HEK293 (cell line): Measurements from ENCODE around the gene IFNGR1.
A peak's percentile ranks its signal among the peaks of the same experiment; 100 is the strongest.

Source experiments
- CTCF ChIA-PET: fragments of 350-600 bp; formaldehyde crosslinking; extraction: SDS; loops from one replicate; lab custom pipeline; 2021; ENCODE audit warnings: antibody characterized with exemption; lab: Yijun Ruan, JAX
- POLR2A ChIA-PET: fragments of 300-600 bp; formaldehyde crosslinking; extraction: SDS; loops from one replicate; lab custom pipeline; 2020; ENCODE audit warnings: antibody characterized with exemption, inconsistent platforms; lab: Yijun Ruan, JAX
- H3K27ac ChIP-seq: fragments of 200-500 bp; sonication (Bioruptor generic); 2 replicates; pipeline ENCODE4 v1.5.1; 2014; ENCODE audit warnings: low read depth, low read length, control low read depth, inconsistent platforms; ENCODE audit errors: extremely low read depth
- H3K36me3 ChIP-seq, 2 experiments: fragments of 200-500 bp in 1 of 2; sonication (Bioruptor generic) in 1 of 2; 1 replicate in 1 of 2; 2 replicates in 1 of 2; pipeline ENCODE4 v1.5.1; 2014 to 2017; ENCODE audit warnings: inconsistent platforms in 2 of 2, low read length in 2 of 2; ENCODE audit not compliant: control insufficient read depth in 2 of 2, insufficient read depth in 1 of 2
- H3K4me1 ChIP-seq: fragments of 200-500 bp; sonication (Bioruptor generic); 2 replicates; pipeline ENCODE4 v1.5.1; 2014; ENCODE audit warnings: mild to moderate bottlenecking, low read length, inconsistent platforms; ENCODE audit not compliant: control insufficient read depth, insufficient read depth
- H3K4me3 ChIP-seq: 2 replicates; pipeline ENCODE4 v1.5.1; 2011; ENCODE audit warnings: low read depth, mild to moderate bottlenecking, control low read depth, low read length, moderate library complexity
- H3K9me3 ChIP-seq: fragments of 200-500 bp; sonication (Bioruptor generic); 2 replicates; pipeline ENCODE4 v1.5.1; 2014; ENCODE audit warnings: low read depth, low read length, inconsistent platforms; ENCODE audit not compliant: control insufficient read depth, insufficient read depth
- BCL11B ChIP-seq: fragments of 450-650 bp; formaldehyde crosslinking; IDR thresholded peaks from 2 replicates; pipeline ENCODE4 v1.5.1; 2016; ENCODE audit warnings: low read depth, missing biosample characterization, missing genetic modification characterization
- FEZF1 ChIP-seq: fragments of 450-650 bp; formaldehyde crosslinking; IDR thresholded peaks from 2 replicates; pipeline ENCODE4 v1.5.1; 2016; ENCODE audit warnings: missing biosample characterization, missing genetic modification characterization
- GLI4 ChIP-seq: fragments of 450-650 bp; formaldehyde crosslinking; IDR thresholded peaks from 2 replicates; pipeline ENCODE4 v1.5.1; 2016; ENCODE audit warnings: missing biosample characterization, missing genetic modification characterization
- KLF8 ChIP-seq: fragments of 450-650 bp; formaldehyde crosslinking; IDR thresholded peaks from 2 replicates; pipeline ENCODE4 v1.5.1; 2016; ENCODE audit warnings: missing biosample characterization, missing genetic modification characterization
- OSR2 ChIP-seq: fragments of 450-650 bp; formaldehyde crosslinking; IDR thresholded peaks from 2 replicates; pipeline ENCODE4 v1.5.1; 2016; ENCODE audit warnings: missing biosample characterization, missing genetic modification characterization
- PRDM1 ChIP-seq: fragments of 450-650 bp; formaldehyde crosslinking; IDR thresholded peaks from 2 replicates; pipeline ENCODE4; 2016; ENCODE audit warnings: missing biosample characterization, missing genetic modification characterization
- SCRT2 ChIP-seq: fragments of 450-650 bp; formaldehyde crosslinking; IDR thresholded peaks from 2 replicates; pipeline ENCODE4 v1.5.1; 2016; ENCODE audit warnings: missing biosample characterization, missing genetic modification characterization
- SETDB1 ChIP-seq: IDR thresholded peaks from one replicate; pipeline ENCODE4 v1.6.1; 2017; ENCODE audit warnings: mild to moderate bottlenecking, low read length, moderate library complexity, mixed read lengths; ENCODE audit not compliant: insufficient read length
- TRIM28 ChIP-seq: IDR thresholded peaks from 2 replicates; pipeline ENCODE4 v1.6.1; 2011; ENCODE audit warnings: low read length, control low read depth, borderline replicate concordance
- ZBTB17 ChIP-seq: fragments of 450-650 bp; formaldehyde crosslinking; IDR thresholded peaks from 2 replicates; pipeline ENCODE4 v1.5.1; 2016; ENCODE audit warnings: missing biosample characterization, missing genetic modification characterization
- ZBTB21 ChIP-seq: fragments of 450-650 bp; formaldehyde crosslinking; IDR thresholded peaks from 2 replicates; pipeline ENCODE4 v1.5.1; 2017; ENCODE audit warnings: missing biosample characterization, missing genetic modification characterization
- ZFP41 ChIP-seq: fragments of 450-650 bp; formaldehyde crosslinking; IDR thresholded peaks from 2 replicates; pipeline ENCODE4 v1.5.1; 2016; ENCODE audit warnings: missing biosample characterization, missing genetic modification characterization, borderline replicate concordance
- ZNF10 ChIP-seq: fragments of 450-650 bp; formaldehyde crosslinking; IDR thresholded peaks from 2 replicates; pipeline ENCODE4 v1.5.1; 2017; ENCODE audit warnings: missing biosample characterization, missing genetic modification characterization
- ZNF133 ChIP-seq: fragments of 450-650 bp; formaldehyde crosslinking; IDR thresholded peaks from 2 replicates; pipeline ENCODE4 v1.5.1; 2016; ENCODE audit warnings: missing biosample characterization, missing genetic modification characterization
- ZNF184 ChIP-seq: fragments of 450-650 bp; IDR thresholded peaks from 2 replicates; pipeline ENCODE4 v1.5.1; 2018; ENCODE audit warnings: missing biosample characterization, mild to moderate bottlenecking, missing genetic modification characterization
- ZNF394 ChIP-seq: fragments of 450-650 bp; formaldehyde crosslinking; IDR thresholded peaks from 2 replicates; pipeline ENCODE4 v1.5.1; 2016; ENCODE audit warnings: missing biosample characterization, missing genetic modification characterization, mild to moderate bottlenecking, moderate library complexity, borderline replicate concordance
- ZNF473 ChIP-seq: fragments of 450-650 bp; formaldehyde crosslinking; IDR thresholded peaks from 2 replicates; pipeline ENCODE4 v1.5.1; 2017; ENCODE audit warnings: missing biosample characterization, missing genetic modification characterization
- ZNF548 ChIP-seq: fragments of 450-650 bp; formaldehyde crosslinking; IDR thresholded peaks from 2 replicates; pipeline ENCODE4 v1.5.1; 2016; ENCODE audit warnings: missing biosample characterization, missing genetic modification characterization
- ZNF549 ChIP-seq: fragments of 450-650 bp; IDR thresholded peaks from 2 replicates; pipeline ENCODE4 v1.5.1; 2018; ENCODE audit warnings: missing biosample characterization, missing genetic modification characterization, mild to moderate bottlenecking, inconsistent platforms, moderate library complexity
- ZNF561 ChIP-seq: fragments of 450-650 bp; IDR thresholded peaks from 2 replicates; pipeline ENCODE4 v1.5.1; 2018; ENCODE audit warnings: missing biosample characterization, missing genetic modification characterization, borderline replicate concordance
- ZNF610 ChIP-seq: fragments of 450-650 bp; formaldehyde crosslinking; IDR thresholded peaks from 2 replicates; pipeline ENCODE4 v1.5.1; 2016; ENCODE audit warnings: missing biosample characterization, missing genetic modification characterization, borderline replicate concordance
- ZNF76 ChIP-seq: fragments of 450-650 bp; formaldehyde crosslinking; IDR thresholded peaks from 2 replicates; pipeline ENCODE4; 2016; ENCODE audit warnings: low read depth, missing biosample characterization, missing genetic modification characterization, borderline replicate concordance
- TF ChIP-seq, protein P1 (sequence below): fragments of 450-650 bp; formaldehyde crosslinking; IDR thresholded peaks from 2 replicates; pipeline ENCODE4 v1.5.0; 2017; ENCODE audit warnings: missing biosample characterization, missing genetic modification characterization, borderline replicate concordance
- TF ChIP-seq, protein P2 (sequence below): fragments of 450-650 bp; formaldehyde crosslinking; IDR thresholded peaks from 2 replicates; pipeline ENCODE4 v1.5.1; 2016; ENCODE audit warnings: missing biosample characterization, missing genetic modification characterization

Gene IFNGR1

DNA sequence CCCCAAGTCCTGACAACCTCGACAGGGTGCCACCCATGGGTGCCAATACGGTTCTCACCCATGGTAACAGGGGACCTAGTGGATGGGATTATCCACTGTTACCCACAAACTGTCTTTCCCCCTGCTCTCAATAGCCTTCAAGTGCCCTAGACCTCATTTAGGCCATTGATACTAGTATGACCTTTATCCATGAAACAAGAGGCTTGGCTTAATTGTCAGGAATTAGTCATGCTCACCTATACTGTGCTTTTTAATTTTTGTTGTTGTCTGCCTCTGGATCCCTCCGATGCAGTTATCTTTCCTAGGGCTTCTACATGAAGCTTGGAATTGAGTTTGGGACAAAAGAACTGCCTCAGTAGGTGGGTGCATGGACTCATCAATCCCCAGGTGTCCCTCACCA lies 33.9 kb downstream of the IFNGR1 start:
- Histone ChIP-seq H3K36me3 (no peaks in the 10 kb centered on the region), H3K27ac (no peak overlapping the region), H3K4me3 (no peak overlapping the region), H3K9me3 (no peaks in the 10 kb centered on the region), H3K4me1 (no peaks in the 10 kb centered on the region)
- ChIA-PET CTCF (interaction anchor here (0.6 to 1.3 kb wide), 3 partner anchors 57 to 385 kb away, joined by 3 to 4 read pairs (median 3); no protein-coding TSS in a partner anchor), POLR2A (no interaction called here)
- TF ChIP-seq SETDB1 (peak; percentile 15), ZNF184 (tag by site-specific recombination) (no peak), GLI4 (tag by site-specific recombination) (no peak), TRIM28 (peak; percentile 74; the same call in 1 of the 2 replicates), ZBTB21 (tag by site-specific recombination) (no peak), FEZF1 (no peak), PRDM1 (tag by site-specific recombination) (no peak)

DNA sequence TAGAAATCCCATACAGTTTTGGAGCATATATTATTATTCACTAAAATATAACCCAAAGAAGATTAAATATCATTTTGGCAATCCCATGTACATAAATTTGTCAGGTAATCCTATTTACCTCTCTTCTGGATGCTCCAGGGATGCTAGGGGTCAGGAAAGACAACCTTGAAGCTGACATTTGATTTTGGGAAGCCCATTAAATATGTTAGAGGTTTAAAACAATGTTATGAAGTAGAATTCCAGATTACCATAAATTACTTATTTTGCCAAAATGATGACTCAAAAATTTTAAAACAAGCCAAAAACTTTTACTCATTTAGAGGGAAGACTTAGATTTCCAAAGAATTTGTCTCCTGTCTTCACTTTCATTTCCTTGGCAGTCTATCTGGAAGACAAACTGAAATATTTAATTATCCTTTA lies 36.5 kb downstream of the IFNGR1 start:
- CTCF ChIA-PET: interaction anchor here (0.6 to 0.9 kb wide), 2 partner anchors 106 to 132 kb away, joined by 3 read pairs; no protein-coding TSS in a partner anchor
- Histone ChIP-seq H3K9me3 (no peaks in the 10 kb centered on the region), H3K4me3 (no peak overlapping the region), H3K36me3 (no peaks in the 10 kb centered on the region), H3K27ac (no peak overlapping the region), H3K4me1 (no peaks in the 10 kb centered on the region)
- TF ChIP-seq ZNF610 (no peak), SETDB1 (peak; percentile 96)
- POLR2A ChIA-PET: no interaction called here

DNA sequence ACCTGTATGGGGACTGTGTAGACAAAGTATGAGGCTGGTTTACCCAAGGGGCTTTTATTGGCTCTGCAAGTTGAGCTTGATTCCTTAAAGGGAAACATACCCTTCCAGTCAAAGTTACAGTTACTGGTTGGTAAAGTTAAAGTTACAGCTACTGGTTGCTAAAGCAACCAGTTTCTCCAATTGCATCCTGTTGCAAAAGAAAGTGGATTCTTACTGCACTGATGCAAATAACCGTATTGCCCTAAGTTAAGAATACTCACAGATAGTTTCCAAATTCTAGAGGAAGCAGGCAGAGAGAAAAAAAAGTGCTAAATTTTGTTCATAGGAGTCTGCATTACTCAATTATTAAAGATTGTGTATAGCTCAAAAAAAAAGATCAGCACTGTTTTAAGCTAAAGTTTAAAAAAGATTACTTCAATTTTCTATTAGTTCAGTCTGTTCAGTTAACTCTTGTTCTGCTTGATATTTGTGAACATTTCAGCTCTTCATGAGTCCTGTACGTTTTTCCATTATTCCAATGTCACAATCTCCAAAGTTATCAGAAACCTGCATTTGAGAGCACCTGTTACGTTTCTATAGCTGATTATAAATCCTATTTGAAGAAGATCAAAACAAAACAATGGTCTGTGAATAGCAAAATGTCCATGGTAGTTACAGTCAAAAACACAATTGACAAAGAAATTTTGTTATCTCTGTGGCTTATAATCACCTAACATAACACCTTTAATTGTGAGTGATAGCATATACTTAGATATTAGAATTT lies 37.1 kb downstream of the IFNGR1 start:
- no peak overlapping the region for H3K4me3 ChIP-seq
- no peaks in the 10 kb centered on the region for H3K9me3 ChIP-seq
- TF ChIP-seq ZNF548 (tag by site-specific recombination) (no peak), ZNF133 (tag by site-specific recombination) (no peak), ZNF76 (tag by site-specific recombination) (no peak), SCRT2 (tag by site-specific recombination) (no peak), ZNF473 (tag by site-specific recombination) (no peak), SETDB1 (peak; percentile 99), KLF8 (no peak), ZNF394 (tag by site-specific recombination) (no peak), ZFP41 (tag by site-specific recombination) (no peak), TRIM28 (peak; percentile 62; the same call in 1 of the 2 replicates), ZNF561 (no peak), ZNF549 (tag by site-specific recombination) (no peak), ZNF10 (tag by site-specific recombination) (no peak), OSR2 (tag by site-specific recombination) (no peak), BCL11B (no peak), ZBTB17 (tag by site-specific recombination) (no peak)
- TF ChIP-seq, protein P1, sequence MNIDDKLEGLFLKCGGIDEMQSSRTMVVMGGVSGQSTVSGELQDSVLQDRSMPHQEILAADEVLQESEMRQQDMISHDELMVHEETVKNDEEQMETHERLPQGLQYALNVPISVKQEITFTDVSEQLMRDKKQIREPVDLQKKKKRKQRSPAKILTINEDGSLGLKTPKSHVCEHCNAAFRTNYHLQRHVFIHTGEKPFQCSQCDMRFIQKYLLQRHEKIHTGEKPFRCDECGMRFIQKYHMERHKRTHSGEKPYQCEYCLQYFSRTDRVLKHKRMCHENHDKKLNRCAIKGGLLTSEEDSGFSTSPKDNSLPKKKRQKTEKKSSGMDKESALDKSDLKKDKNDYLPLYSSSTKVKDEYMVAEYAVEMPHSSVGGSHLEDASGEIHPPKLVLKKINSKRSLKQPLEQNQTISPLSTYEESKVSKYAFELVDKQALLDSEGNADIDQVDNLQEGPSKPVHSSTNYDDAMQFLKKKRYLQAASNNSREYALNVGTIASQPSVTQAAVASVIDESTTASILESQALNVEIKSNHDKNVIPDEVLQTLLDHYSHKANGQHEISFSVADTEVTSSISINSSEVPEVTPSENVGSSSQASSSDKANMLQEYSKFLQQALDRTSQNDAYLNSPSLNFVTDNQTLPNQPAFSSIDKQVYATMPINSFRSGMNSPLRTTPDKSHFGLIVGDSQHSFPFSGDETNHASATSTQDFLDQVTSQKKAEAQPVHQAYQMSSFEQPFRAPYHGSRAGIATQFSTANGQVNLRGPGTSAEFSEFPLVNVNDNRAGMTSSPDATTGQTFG: no peak
- TF ChIP-seq, protein P2, sequence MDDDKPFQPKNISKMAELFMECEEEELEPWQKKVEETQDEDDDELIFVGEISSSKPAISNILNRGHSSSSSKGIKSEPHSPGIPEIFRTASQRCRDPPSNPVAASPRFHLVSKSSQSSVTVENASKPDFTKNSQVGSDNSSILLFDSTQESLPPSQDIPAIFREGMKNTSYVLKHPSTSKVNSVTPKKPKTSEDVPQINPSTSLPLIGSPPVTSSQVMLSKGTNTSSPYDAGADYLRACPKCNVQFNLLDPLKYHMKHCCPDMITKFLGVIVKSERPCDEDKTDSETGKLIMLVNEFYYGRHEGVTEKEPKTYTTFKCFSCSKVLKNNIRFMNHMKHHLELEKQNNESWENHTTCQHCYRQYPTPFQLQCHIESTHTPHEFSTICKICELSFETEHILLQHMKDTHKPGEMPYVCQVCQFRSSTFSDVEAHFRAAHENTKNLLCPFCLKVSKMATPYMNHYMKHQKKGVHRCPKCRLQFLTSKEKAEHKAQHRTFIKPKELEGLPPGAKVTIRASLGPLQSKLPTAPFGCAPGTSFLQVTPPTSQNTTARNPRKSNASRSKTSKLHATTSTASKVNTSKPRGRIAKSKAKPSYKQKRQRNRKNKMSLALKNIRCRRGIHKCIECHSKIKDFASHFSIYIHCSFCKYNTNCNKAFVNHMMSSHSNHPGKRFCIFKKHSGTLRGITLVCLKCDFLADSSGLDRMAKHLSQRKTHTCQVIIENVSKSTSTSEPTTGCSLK (tag by site-specific recombination): no peak
- no peaks in the 10 kb centered on the region for H3K36me3 ChIP-seq
- H3K27ac ChIP-seq: no peak overlapping the region
- ChIA-PET POLR2A (no interaction called here), CTCF (interaction anchor here (0.6 to 0.9 kb wide), 2 partner anchors 105 to 133 kb away, joined by 3 read pairs; no protein-coding TSS in a partner anchor)
- H3K4me1 ChIP-seq: no peaks in the 10 kb centered on the region
